Measurements from ENCODE around the gene LHFPL6.

The LHFPL6 gene

GRCh38 chr13:39552246-39552645 lies 50.7 kb downstream of the LHFPL6 start:
- DNase-seq, result no peak

GRCh38 chr13:39550931-39551330 lies 52.1 kb downstream of the LHFPL6 start:
- DNase-seq, result no peak

- no peak for DNase-seq
Observed at GRCh38 chr13:39547108-39547507, 55.9 kb downstream of the LHFPL6 start.

- DNase-seq, result no peak
Observed at GRCh38 chr13:39542361-39542760, 60.6 kb downstream of the LHFPL6 start.

- DNase-seq, result no peak
Observed at GRCh38 chr13:39540929-39541605, 61.9 kb downstream of the LHFPL6 start.

- DNase-seq, result no peak
Observed at GRCh38 chr13:39538816-39539790, 63.9 kb downstream of the LHFPL6 start.

- DNase-seq, result no peak
Observed at GRCh38 chr13:39536906-39537305, 66.1 kb downstream of the LHFPL6 start.

- DNase-seq, result no peak
Observed at GRCh38 chr13:39536274-39536673, 66.7 kb downstream of the LHFPL6 start.

GRCh38 chr13:39533651-39534150 lies 69.3 kb downstream of the LHFPL6 start:
- no peak for DNase-seq

GRCh38 chr13:39531646-39532045 lies 71.3 kb downstream of the LHFPL6 start:
- DNase-seq, result no peak

GRCh38 chr13:39530916-39531315 lies 72.1 kb downstream of the LHFPL6 start:
- DNase-seq, result no peak

- no peak for DNase-seq
Observed at GRCh38 chr13:39528661-39528980, 74.4 kb downstream of the LHFPL6 start.

GRCh38 chr13:39527961-39528660 lies 74.9 kb downstream of the LHFPL6 start:
- DNase-seq, result no peak

- no peak for DNase-seq
Observed at GRCh38 chr13:39527301-39527700, 75.7 kb downstream of the LHFPL6 start.

GRCh38 chr13:39526499-39526898 lies 76.5 kb downstream of the LHFPL6 start:
- DNase-seq, result no peak

GRCh38 chr13:39525506-39525905 lies 77.5 kb downstream of the LHFPL6 start:
- DNase-seq, result no peak

GRCh38 chr13:39524795-39525194 lies 78.2 kb downstream of the LHFPL6 start:
- no peak for DNase-seq

- DNase-seq, result no peak
Observed at GRCh38 chr13:39522329-39522728, 80.7 kb downstream of the LHFPL6 start.

- no peak for DNase-seq
Observed at GRCh38 chr13:39521701-39522100, 81.3 kb downstream of the LHFPL6 start.

GRCh38 chr13:39516096-39516495 lies 86.9 kb downstream of the LHFPL6 start:
- DNase-seq, result no peak

GRCh38 chr13:39515224-39515714 lies 87.7 kb downstream of the LHFPL6 start:
- DNase-seq, result no peak

- DNase-seq, result no peak
Observed at GRCh38 chr13:39512687-39513086, 90.3 kb downstream of the LHFPL6 start.

- no peak for DNase-seq
Observed at GRCh38 chr13:39510316-39510695, 92.7 kb downstream of the LHFPL6 start.

All from activated CD4-positive, alpha-beta T cell treated with anti-CD3 and anti-CD28 coated beads, Interleukin-2, amount 50 U/mL, for 1 hour (primary cell).